ENCODE data around the gene RBMX.

DNA sequence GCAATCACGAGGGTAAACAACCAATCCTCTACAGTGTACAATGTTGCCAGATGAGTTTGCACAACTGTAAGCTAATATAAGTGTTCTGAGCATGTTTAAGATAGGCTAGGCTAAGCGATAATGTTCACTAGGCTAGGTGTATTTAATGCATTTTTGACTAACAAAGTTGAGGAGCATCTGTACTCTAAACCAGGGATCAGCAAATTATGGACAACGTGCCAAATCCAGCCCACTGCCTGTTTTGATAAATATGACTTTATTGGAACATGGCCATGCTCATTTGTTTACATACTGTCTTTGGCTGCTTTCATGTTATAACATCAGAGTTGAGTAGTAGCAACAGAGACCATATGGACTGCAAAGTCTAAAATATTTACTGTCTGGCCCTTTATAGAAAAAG lies 53.5 kb downstream of the RBMX start:
- TF ChIP-seq, protein P1, sequence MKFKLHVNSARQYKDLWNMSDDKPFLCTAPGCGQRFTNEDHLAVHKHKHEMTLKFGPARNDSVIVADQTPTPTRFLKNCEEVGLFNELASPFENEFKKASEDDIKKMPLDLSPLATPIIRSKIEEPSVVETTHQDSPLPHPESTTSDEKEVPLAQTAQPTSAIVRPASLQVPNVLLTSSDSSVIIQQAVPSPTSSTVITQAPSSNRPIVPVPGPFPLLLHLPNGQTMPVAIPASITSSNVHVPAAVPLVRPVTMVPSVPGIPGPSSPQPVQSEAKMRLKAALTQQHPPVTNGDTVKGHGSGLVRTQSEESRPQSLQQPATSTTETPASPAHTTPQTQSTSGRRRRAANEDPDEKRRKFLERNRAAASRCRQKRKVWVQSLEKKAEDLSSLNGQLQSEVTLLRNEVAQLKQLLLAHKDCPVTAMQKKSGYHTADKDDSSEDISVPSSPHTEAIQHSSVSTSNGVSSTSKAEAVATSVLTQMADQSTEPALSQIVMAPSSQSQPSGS (tag by site-specific recombination; IDR thresholded peaks at IDR 0.05; ENCODE audit: low read depth), result no peak
- no peak for TF ChIP-seq ZNF792 (tag by site-specific recombination; IDR thresholded peaks at IDR 0.05)
- TF ChIP-seq KLF16 (tag by site-specific recombination; IDR thresholded peaks at IDR 0.05), result no peak
- TF ChIP-seq, protein P2, sequence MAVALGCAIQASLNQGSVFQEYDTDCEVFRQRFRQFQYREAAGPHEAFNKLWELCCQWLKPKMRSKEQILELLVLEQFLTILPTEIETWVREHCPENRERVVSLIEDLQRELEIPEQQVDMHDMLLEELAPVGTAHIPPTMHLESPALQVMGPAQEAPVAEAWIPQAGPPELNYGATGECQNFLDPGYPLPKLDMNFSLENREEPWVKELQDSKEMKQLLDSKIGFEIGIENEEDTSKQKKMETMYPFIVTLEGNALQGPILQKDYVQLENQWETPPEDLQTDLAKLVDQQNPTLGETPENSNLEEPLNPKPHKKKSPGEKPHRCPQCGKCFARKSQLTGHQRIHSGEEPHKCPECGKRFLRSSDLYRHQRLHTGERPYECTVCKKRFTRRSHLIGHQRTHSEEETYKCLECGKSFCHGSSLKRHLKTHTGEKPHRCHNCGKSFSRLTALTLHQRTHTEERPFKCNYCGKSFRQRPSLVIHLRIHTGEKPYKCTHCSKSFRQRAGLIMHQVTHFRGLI (tag by site-specific recombination; IDR thresholded peaks at IDR 0.05), result no peak
- TF ChIP-seq ZSCAN30 (tag by site-specific recombination; IDR thresholded peaks at IDR 0.05), result no peak
- TF ChIP-seq, protein P3, sequence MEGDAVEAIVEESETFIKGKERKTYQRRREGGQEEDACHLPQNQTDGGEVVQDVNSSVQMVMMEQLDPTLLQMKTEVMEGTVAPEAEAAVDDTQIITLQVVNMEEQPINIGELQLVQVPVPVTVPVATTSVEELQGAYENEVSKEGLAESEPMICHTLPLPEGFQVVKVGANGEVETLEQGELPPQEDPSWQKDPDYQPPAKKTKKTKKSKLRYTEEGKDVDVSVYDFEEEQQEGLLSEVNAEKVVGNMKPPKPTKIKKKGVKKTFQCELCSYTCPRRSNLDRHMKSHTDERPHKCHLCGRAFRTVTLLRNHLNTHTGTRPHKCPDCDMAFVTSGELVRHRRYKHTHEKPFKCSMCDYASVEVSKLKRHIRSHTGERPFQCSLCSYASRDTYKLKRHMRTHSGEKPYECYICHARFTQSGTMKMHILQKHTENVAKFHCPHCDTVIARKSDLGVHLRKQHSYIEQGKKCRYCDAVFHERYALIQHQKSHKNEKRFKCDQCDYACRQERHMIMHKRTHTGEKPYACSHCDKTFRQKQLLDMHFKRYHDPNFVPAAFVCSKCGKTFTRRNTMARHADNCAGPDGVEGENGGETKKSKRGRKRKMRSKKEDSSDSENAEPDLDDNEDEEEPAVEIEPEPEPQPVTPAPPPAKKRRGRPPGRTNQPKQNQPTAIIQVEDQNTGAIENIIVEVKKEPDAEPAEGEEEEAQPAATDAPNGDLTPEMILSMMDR (tag by site-specific recombination; IDR thresholded peaks at IDR 0.05), result no peak
- no peak for TF ChIP-seq ZNF423 (tag by site-specific recombination; IDR thresholded peaks at IDR 0.05)
- no peak for TF ChIP-seq ZNF76 (tag by site-specific recombination; IDR thresholded peaks at IDR 0.05; ENCODE audit: borderline replicate concordance, low read depth)
- no peak for TF ChIP-seq ZBTB11 (tag by site-specific recombination; conservative IDR thresholded peaks at IDR 0.05; ENCODE audit: low read depth)
